ENCODE measurements around the gene KEAP1. TPM values are rescaled to one million over a fixed set of nuclear protein-coding genes. Genes with fewer than 3 reads are reported as not detected.

Gene KEAP1
- total and polyA plus RNA-seq, 2 of the 13 experiments (the other 11 are each of a cell fraction or from before 2014, with no cell fraction given), result 56.7 to 72.9 TPM

GRCh38 chr19:10543420-10544241, 40.5 kb upstream of the KEAP1 start, which contains the start of gene ATG4D (continued):
- TF ChIP-seq, protein P1, sequence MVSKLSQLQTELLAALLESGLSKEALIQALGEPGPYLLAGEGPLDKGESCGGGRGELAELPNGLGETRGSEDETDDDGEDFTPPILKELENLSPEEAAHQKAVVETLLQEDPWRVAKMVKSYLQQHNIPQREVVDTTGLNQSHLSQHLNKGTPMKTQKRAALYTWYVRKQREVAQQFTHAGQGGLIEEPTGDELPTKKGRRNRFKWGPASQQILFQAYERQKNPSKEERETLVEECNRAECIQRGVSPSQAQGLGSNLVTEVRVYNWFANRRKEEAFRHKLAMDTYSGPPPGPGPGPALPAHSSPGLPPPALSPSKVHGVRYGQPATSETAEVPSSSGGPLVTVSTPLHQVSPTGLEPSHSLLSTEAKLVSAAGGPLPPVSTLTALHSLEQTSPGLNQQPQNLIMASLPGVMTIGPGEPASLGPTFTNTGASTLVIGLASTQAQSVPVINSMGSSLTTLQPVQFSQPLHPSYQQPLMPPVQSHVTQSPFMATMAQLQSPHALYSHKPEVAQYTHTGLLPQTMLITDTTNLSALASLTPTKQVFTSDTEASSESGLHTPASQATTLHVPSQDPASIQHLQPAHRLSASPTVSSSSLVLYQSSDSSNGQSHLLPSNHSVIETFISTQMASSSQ (IDR thresholded peaks at IDR 0.05; ENCODE audit: low read depth), result no peak
- TF ChIP-seq, protein P1 (CRISPR knock-in tag; IDR thresholded peaks at IDR 0.05; ENCODE audit: borderline replicate concordance), result no peak
- TF ChIP-seq LCORL (IDR thresholded peaks at IDR 0.05), result no peak
- TF ChIP-seq LCORL (CRISPR knock-in tag; IDR thresholded peaks at IDR 0.05), result peak; percentile 45; the same call in 1 of the 2 replicates
- TF ChIP-seq MTA1 (CRISPR knock-in tag; IDR thresholded peaks at IDR 0.05; ENCODE audit: borderline replicate concordance), result 0 out of 2 replicates have a peak, but pooled peaks have one; percentile 25
- TF ChIP-seq FOXO1 (CRISPR knock-in tag; IDR thresholded peaks at IDR 0.05), result no peak
- TF ChIP-seq ZFX (CRISPR knock-in tag; IDR thresholded peaks at IDR 0.05; ENCODE audit: low read depth), result peak; percentile 66; the same call in 1 of the 2 replicates
- TF ChIP-seq HOXA5 (CRISPR knock-in tag; IDR thresholded peaks at IDR 0.05), result peak; percentile 19; the same call in 1 of the 2 replicates
- peak; percentile 62; the same call in 1 of the 2 replicates for TF ChIP-seq UBTF (CRISPR knock-in tag; IDR thresholded peaks at IDR 0.05)
- no peak for TF ChIP-seq MIER3 (CRISPR knock-in tag; IDR thresholded peaks at IDR 0.05; ENCODE audit: borderline replicate concordance)
- no peak for TF ChIP-seq GZF1 (CRISPR knock-in tag; IDR thresholded peaks at IDR 0.05)
- 0 out of 2 replicates have a peak, but pooled peaks have one; percentile 49 for TF ChIP-seq CCDC6 (CRISPR knock-in tag; IDR thresholded peaks at IDR 0.05)
- peak; percentile 87 for TF ChIP-seq TAF1 (CRISPR knock-in tag; IDR thresholded peaks at IDR 0.05)
- peak; percentile 93 for TF ChIP-seq YY1 (IDR thresholded peaks at IDR 0.05; ENCODE audit: insufficient read depth, insufficient replicate concordance, low read depth, low read length)
- TF ChIP-seq ZMAT3 (CRISPR knock-in tag; conservative IDR thresholded peaks at IDR 0.05), result 0 out of 2 replicates have a peak, but pooled peaks have one; percentile 23
- peak; percentile 34; the same call in 1 of the 2 replicates for TF ChIP-seq SIN3A (IDR thresholded peaks at IDR 0.05; ENCODE audit: borderline replicate concordance, low read depth, low read length)
- TF ChIP-seq ZEB1 (IDR thresholded peaks at IDR 0.05; ENCODE audit: insufficient replicate concordance, low read depth), result peak; percentile 97

All from HepG2 (cell line).